NCI-H446 treated with DMSO at 0.1 percent for 48 hours (cell line): ENCODE data around the gene CYSRT1.

ENCODE experiments used
- DNase-seq: peaks from one replicate; lab custom pipeline; 2025; lab: John Stamatoyannopoulos, UW

CYSRT1 gene

DNA sequence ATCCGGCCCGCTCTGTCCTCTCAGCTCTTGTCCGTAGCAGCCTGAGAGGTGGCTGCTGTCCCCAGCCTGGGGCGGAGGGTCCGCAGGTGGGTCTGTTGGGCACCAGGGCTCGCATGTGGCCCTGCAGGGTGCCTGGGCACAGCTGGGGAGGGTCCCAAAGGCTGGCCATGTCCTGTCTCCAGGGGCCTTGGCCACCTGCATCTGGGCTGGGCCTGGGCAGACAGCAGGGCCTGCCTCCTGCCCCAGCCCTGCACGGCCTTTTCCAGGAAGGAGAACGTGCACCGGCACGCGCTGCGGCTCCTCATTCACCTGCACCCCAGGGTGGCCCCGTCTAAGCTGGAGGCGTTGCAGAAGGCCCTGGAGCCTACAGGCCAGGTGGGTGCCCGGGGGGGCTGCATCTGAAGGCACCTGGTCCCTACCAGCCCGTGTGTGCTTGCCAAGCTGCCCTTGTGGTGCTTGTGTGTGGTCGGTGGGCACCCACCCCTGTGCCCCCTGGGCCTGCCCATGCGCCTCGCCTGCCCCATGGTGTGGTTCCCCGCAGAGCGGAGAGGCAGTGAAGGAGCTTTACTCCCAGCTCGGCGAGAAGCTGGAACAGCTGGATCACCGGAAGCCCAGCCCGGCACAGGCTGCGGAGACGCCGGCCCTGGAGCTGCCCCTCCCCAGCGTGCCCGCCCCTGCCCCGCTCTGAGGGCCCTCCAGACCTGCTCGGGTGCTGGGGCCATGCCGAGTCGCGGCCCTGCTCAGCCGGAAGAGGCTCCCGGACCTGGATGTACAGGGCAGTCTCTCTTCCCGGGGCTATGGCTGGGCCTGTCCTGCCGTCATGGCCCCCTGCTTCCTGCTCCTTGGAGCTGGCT lies 47.5 kb downstream of the CYSRT1 start:
- DNase-seq = no peak

- no peak for DNase-seq
Observed at GRCh38 chr9:137273095-137273490, 48.1 kb downstream of the CYSRT1 start.

GRCh38 chr9:137273611-137274320 lies 48.8 kb downstream of the CYSRT1 start:
- DNase-seq = no peak

- no peak for DNase-seq
Observed at GRCh38 chr9:137275203-137275587, 50.2 kb downstream of the CYSRT1 start.
